ENCODE results near the gene PRTN3. TPM values are rescaled to one million over a fixed set of nuclear protein-coding genes. Genes with fewer than 3 reads are reported as not detected.
"Not testable (repeated sequence)": the region's sequence is repeated elsewhere in the genome, so short reads cannot be mapped to it uniquely, and the experiment has no call there.

PRTN3 gene
- total RNA-seq, 1 donor from 2014 or later = not detected

DNA sequence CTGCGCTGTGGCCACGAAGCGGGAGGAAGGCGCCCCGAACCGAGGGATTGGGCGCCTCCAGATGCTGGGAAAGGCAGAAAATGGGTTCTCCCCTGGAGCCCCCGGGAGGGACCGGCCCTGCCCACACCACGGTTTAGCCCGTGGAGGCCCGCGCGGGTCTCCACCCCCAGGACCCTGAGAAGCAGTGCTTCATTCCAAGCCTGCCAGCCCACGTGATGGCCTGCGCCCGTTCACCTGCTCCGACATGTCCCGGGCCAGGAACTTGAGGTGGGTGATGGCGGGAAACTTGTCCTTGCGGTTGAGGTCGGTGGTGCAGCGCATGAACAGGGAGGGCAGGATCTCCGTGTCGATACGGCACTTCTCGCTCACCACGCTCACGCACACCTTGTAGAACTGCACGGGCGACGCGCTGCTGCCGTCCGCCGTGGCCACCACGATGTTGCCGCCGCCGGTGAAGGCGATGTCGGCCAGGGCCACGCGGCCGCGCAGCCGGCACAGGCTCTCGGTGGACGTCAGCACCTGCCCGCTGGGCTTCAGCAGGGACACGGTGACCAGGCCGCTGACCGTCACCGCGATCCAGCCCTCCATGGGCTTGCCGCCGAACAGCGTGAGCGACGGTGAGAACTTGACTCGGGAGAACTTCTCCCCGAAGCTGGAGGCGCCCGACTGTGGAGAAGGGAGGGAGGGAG, 44.9 kb downstream of the PRTN3 start:
- DNase-seq = no peak
- intact Hi-C loops (cut with DNase I) = no loop called here
- no peak for ATAC-seq (ENCODE audit: poor library complexity)

- DNase-seq = no peak
- intact Hi-C loops (cut with DNase I) = no loop called here
- no peak for ATAC-seq (ENCODE audit: poor library complexity)
These were observed 46.3 kb downstream of the PRTN3 start for GRCh38 chr19:887072-887471.

GRCh38 chr19:887599-887998, 46.8 kb downstream of the PRTN3 start:
- DNase-seq (no peak), ATAC-seq (ENCODE audit: poor library complexity) (no peak)
- intact Hi-C loops (cut with DNase I) = no loop called here

- DNase-seq (no peak), ATAC-seq (ENCODE audit: poor library complexity) (no peak)
- intact Hi-C loops (cut with DNase I) = no loop called here
These were observed 48.0 kb downstream of the PRTN3 start for GRCh38 chr19:888581-889385.

DNA sequence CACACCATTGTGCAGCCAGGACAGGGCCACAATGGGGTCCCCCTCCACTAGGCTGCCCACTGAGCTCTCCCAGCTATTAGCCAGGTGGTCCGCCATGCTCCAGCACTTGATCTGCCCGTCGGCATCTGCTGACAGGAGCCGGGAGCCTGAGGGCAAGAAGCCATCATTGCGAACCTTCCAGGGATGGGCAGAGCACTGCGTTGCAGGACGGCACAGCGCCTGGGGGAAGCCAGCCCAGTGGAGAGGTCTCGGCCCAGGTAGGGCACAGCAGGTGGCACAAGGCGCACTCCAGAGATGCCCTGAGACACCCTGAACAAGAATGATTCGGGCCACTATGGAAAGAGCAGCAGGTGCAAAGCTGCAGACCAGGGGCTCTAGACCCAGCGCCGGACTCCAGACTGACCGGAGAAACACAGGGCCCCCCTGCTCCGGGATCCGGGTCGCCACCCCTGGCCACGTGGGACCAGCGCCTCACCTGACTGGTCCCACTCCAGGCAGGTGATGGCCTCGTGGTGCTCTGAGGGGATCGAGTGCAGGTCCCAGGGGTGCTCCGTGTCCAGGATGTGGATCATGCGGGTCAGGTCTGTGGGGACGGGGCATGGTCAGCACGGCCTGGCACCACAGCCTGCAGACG, 49.0 kb downstream of the PRTN3 start:
- ATAC-seq (ENCODE audit: poor library complexity) = no peak
- DNase-seq = no peak
- intact Hi-C loops (cut with DNase I) = no loop called here

DNA sequence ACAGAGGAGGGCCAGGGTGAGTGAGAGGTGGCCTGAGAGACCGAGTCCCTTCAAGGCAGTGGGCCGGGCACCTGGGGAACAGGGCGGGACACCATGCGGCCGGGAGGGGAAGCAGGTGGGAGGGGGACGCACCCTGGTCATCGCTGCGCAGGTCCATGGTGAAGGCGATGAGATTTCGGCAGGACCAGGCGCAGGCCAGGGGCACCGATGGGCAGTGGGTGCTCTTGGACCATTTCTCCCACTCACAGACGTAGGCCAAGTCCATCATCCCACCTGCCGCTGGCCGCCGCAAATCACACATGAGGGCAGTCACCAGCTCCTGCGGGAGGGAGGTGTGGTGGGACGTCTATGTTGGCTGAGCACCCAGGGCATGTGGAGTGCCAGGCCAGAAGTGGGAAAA, 50.0 kb downstream of the PRTN3 start:
- ATAC-seq (ENCODE audit: poor library complexity) (no peak), DNase-seq (no peak)
- intact Hi-C loops (cut with DNase I) = no loop called here

DNA sequence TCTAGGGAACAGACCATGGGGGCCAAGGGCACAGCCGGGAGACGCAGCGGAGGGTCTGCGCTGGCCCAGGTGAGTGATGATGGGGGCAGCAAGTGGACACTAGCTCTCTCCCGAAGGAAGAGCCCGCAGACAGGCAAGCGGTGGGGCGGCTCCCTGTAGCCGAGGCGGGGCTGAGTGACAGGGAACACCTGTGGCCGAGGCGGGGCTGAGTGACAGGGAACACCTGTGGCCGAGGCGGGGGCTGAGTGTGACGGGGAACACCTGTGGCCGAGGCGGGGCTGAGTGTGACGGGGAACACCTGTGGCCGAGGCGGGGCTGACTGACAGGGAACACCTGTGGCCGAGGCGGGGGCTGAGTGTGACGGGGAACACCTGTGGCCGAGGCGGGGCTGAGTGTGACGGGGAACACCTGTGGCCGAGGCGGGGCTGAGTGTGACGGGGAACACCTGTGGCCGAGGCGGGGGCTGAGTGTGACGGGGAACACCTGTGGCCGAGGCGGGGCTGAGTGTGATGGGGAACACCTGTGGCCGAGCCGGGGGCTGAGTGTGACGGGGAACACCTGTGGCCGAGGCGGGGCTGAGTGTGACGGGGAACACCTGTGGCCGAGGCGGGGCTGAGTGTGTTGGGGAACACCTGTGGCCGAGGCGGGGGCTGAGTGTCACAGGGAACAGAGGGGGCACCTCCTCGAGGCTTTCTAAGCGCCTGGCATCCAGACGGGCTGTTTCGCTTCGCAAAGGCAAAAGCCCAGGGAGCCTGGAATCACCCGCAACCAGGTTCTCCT, 50.8 kb downstream of the PRTN3 start:
- intact Hi-C loops (cut with DNase I); DNase-seq: not testable (repeated sequence)

DNA sequence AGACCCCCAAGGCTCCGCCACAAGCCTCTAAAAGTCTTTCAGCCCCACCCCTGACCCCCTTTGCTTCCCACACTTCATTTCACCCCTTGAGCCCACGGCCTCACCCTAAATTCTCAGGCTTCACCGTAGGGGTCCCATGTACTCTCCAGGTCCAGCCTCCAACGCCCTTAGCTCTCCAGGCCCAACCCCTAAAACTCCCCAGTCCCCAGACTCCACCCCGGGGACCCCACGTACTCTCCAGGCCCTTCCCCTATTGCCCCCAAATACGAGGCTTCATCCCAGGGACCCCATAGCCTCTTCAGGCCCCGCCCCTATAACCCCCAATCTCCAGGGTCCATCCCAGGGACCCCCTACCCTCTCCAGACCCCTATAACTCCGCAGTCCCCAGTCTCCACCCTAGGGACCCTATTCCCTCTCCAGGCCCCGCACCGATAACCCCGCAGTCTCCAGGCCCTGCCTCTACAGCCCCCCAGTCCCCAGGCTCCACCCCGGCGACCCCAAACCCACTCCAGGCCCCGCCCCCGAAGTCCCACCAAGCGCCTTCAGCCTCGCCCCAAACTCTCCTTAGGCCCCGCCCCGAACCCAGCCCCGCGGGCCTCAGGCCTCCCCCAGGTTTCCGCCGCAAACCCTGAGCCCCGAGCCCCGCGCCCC, 51.6 kb downstream of the PRTN3 start:
- DNase-seq (peak; percentile 62), ATAC-seq (ENCODE audit: poor library complexity) (no peak)
- intact Hi-C loops (cut with DNase I) = no loop called here

More for the DNA sequence above, 50.8 kb downstream of the PRTN3 start:
- ATAC-seq (ENCODE audit: poor library complexity) = not testable (repeated sequence)

DNA sequence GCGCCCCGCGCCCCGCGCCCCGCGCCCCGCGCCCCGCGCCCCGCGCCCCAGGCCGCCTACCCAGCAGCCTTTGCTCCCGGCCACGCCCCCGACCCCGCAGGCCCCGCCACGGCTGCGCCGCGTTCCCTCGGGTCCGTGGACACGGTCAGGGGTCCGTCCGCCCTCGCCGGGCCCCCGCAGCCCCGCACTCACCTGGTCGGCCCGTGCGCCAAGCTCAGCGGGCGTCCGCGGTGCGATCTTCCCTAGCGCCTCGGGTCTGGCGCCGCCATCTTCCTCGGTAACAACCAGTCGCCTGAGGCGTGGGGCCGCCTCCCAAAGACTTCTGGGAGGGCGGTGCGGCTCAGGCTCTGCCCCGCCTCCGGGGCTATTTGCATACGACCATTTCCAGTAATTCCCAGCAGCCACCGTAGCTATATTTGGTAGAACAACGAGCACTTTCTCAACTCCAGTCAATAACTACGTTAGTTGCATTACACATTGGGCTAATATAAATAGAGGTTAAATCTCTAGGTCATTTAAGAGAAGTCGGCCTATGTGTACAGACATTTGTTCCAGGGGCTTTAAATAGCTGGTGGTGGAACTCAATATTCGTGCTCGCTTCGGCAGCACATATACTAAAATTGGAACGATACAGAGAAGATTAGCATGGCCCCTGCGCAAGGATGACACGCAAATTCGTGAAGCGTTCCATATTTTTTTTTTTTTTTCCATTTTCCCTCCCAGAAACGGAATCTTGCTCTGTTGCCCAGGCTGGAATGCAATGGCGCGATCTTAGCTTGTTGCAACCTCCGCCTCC, 52.3 kb downstream of the PRTN3 start, which contains the start of the genes MED16 and RNU6-9:
Gene MED16 (minus strand): TSS at position 294 of the 796 bp plus-strand sequence. CDS start 2,056 bp downstream, outside the sequence.
Gene RNU6-9 (plus strand): TSS at position 591 of the 796 bp plus-strand sequence.
- ATAC-seq (ENCODE audit: poor library complexity) = peak; percentile 98
- intact Hi-C loops (cut with DNase I) = no loop called here
- DNase-seq = peak; percentile 95

- ATAC-seq (ENCODE audit: poor library complexity) = no peak
- intact Hi-C loops (cut with DNase I) = no loop called here
- DNase-seq = no peak
These were observed 55.6 kb downstream of the PRTN3 start for GRCh38 chr19:896434-896833.

DNA sequence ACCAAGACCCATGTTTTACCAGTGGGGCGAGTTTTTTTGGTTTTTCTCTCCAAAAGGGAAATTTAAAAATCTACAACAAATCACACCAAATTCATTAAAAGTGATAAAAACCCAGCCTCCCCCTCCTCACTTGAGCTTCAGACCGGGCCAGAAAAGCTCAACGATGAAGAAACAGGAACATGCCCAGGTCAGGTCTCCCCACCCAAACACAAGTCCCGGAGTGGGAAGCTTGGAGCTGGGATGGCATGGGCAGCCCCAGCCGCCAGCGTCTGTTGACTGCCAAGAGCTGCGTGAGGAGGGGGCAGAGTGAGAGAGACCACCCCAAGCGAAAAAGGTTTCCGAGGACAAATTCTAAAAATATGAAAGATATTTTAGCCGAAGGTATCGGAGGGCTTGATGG, 56.2 kb downstream of the PRTN3 start:
- no peak for ATAC-seq (ENCODE audit: poor library complexity)
- DNase-seq = no peak
- intact Hi-C loops (cut with DNase I) = no loop called here

GRCh38 chr19:897442-898039, 56.7 kb downstream of the PRTN3 start:
- intact Hi-C loops (cut with DNase I) = no loop called here
- DNase-seq (no peak), ATAC-seq (ENCODE audit: poor library complexity) (no peak)

Small RNA genes lying within 50 kb of the gene (microRNA-seq; reads per million reads assigned to microRNA genes)
- gene MIR3187 (2.3 reads per million), gene MIR4745 (not detected)

Other genes starting within 250 kb of the PRTN3 start
- 54.5 TPM for gene POLRMT, start 207.5 kb upstream of the PRTN3 start, total RNA-seq
- gene FGF22, start 201.1 kb upstream of the PRTN3 start, total RNA-seq = not detected
- 21.2 TPM for gene RNF126, start 177.8 kb upstream of the PRTN3 start, total RNA-seq
- gene FSTL3, start 164.6 kb upstream of the PRTN3 start, total RNA-seq = 27.4 TPM
- not detected for gene PRSS57, start 145.5 kb upstream of the PRTN3 start, total RNA-seq
- gene PALM, start 132.1 kb upstream of the PRTN3 start, total RNA-seq = 32.9 TPM
- gene MISP, start 89.9 kb upstream of the PRTN3 start, total RNA-seq = not detected
- gene PTBP1, start 43.5 kb upstream of the PRTN3 start, total RNA-seq = 56.0 TPM
- not detected for gene PLPPR3, start 19.0 kb upstream of the PRTN3 start, total RNA-seq
- gene AZU1, start 13.2 kb upstream of the PRTN3 start, total RNA-seq = not detected
- gene ELANE, start 11.3 kb downstream of the PRTN3 start, total RNA-seq = 1.3 TPM
- gene CFD, start 18.7 kb downstream of the PRTN3 start, total RNA-seq = 477 TPM
- gene MED16, start 52.2 kb downstream of the PRTN3 start, total RNA-seq = 19.1 TPM
- gene RNU6-9, start 52.5 kb downstream of the PRTN3 start, total RNA-seq = not detected
- gene R3HDM4, start 72.2 kb downstream of the PRTN3 start, total RNA-seq = 20.3 TPM
- gene KISS1R, start 76.3 kb downstream of the PRTN3 start, total RNA-seq = not detected
- 5.0 TPM for gene ARID3A, start 85.0 kb downstream of the PRTN3 start, total RNA-seq
- gene WDR18, start 143.3 kb downstream of the PRTN3 start, total RNA-seq = 18.6 TPM
- gene GRIN3B, start 159.4 kb downstream of the PRTN3 start, total RNA-seq = not detected
- 109 TPM for gene TMEM259, start 180.1 kb downstream of the PRTN3 start, total RNA-seq
- not detected for gene RNU6-2, start 180.5 kb downstream of the PRTN3 start, total RNA-seq
- gene CNN2, start 185.6 kb downstream of the PRTN3 start, total RNA-seq = 69.8 TPM
- gene ABCA7, start 199.1 kb downstream of the PRTN3 start, total RNA-seq = 5.2 TPM
- gene ARHGAP45, start 226.2 kb downstream of the PRTN3 start, total RNA-seq = 5.1 TPM